Lower leg skin (tissue), 3 donors: ENCODE results near the gene PSMF1.

Experiments used
- POLR2A ChIP-seq, 2 donors: fragments of 450-650 bp; IDR thresholded peaks; one replicate each; pipeline ENCODE4 v1.6.1; 2016 to 2017; ENCODE audit warnings: antibody characterized with exemption in 2 of 2, mild to moderate bottlenecking in 1 of 2, moderate library complexity in 1 of 2
- TF ChIP-seq, protein P1 (sequence below), 3 donors: fragments of 450-650 bp; IDR thresholded peaks; one replicate each; pipeline ENCODE4 v1.5.1; 2016; ENCODE audit warnings: antibody characterized with exemption in 3 of 3, mild to moderate bottlenecking in 3 of 3, moderate library complexity in 2 of 3

DNA sequence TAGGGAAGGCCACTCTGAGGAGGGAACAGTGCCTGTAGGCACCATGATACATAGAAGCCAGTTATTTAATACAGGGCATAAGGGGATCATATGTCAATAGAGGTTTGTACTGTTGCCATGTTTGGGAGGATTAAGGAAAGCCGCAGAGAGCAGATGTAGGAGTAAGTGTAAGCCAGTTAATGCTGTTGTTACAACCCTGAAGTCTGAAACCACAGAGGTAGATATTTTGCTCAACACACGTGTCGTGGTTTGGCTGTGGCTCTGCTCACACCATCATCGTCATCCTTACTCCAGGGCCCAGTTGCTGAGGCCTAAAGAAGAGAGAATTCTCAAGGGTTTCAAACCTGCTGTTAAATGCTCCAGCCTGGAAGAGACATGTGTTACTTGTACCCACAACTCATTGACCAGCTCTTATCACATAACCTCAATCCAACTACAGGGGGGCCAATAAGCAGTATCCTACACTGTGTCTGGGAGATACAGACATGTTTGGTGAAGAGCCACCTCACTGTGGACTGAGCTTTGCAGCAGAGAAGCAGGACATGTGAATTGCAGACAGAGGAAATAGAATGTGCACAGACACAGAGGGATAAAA is 31.0 kb upstream of the PSMF1 start:
- TF ChIP-seq, protein P1, sequence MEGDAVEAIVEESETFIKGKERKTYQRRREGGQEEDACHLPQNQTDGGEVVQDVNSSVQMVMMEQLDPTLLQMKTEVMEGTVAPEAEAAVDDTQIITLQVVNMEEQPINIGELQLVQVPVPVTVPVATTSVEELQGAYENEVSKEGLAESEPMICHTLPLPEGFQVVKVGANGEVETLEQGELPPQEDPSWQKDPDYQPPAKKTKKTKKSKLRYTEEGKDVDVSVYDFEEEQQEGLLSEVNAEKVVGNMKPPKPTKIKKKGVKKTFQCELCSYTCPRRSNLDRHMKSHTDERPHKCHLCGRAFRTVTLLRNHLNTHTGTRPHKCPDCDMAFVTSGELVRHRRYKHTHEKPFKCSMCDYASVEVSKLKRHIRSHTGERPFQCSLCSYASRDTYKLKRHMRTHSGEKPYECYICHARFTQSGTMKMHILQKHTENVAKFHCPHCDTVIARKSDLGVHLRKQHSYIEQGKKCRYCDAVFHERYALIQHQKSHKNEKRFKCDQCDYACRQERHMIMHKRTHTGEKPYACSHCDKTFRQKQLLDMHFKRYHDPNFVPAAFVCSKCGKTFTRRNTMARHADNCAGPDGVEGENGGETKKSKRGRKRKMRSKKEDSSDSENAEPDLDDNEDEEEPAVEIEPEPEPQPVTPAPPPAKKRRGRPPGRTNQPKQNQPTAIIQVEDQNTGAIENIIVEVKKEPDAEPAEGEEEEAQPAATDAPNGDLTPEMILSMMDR (IDR thresholded peaks at IDR 0.05), result no peak
- no peak for TF ChIP-seq POLR2A (IDR thresholded peaks at IDR 0.05)
